Transverse colon (tissue), 4 donors: ENCODE results near the gene QSOX2. TPM values are rescaled to one million over a fixed set of nuclear protein-coding genes. Genes with fewer than 3 reads are reported as not detected.

Source experiments
- DNase-seq: peaks from one replicate; pipeline ENCODE4 v3.0.0-alpha.2; 2019
- H3K27ac ChIP-seq, 4 donors: fragments of 200-600 bp; sonication (generic); 2 replicates each; pipeline ENCODE4 v1.5.1; 2016 to 2018; ENCODE audit warnings: inconsistent platforms in 4 of 4
- H3K27me3 ChIP-seq: fragments of 200-600 bp; sonication (generic); 2 replicates; pipeline ENCODE4 v1.5.1; 2017; ENCODE audit warnings: inconsistent platforms
- H3K36me3 ChIP-seq, 4 donors: fragments of 200-600 bp; sonication (generic); 2 replicates each; pipeline ENCODE4 v1.5.1; 2017 to 2019; ENCODE audit warnings: inconsistent platforms in 4 of 4
- H3K4me1 ChIP-seq, 4 donors: fragments of 200-600 bp; sonication (generic); 2 replicates each; pipeline ENCODE4 v1.5.1; 2017 to 2020; ENCODE audit warnings: inconsistent platforms in 4 of 4
- H3K4me3 ChIP-seq, 4 donors: fragments of 200-600 bp; sonication (generic); 1 replicate in 1 of 4; 2 replicates in 3 of 4; pipeline versions ENCODE4 v1.5.1 to v1.6.1; 2017 to 2019; ENCODE audit warnings: inconsistent platforms in 4 of 4
- H3K9me3 ChIP-seq, 2 donors: fragments of 200-600 bp; sonication (generic); 2 replicates each; pipeline ENCODE4 v1.5.1; 2017 to 2019; ENCODE audit warnings: inconsistent platforms in 2 of 2
- EP300 ChIP-seq: sonication (generic); formaldehyde crosslinking; IDR thresholded peaks from one replicate; pipeline ENCODE4 v1.6.1; 2017; ENCODE audit warnings: antibody characterized with exemption, low read depth
- POLR2A ChIP-seq: fragments of 450-650 bp; IDR thresholded peaks from one replicate; pipeline ENCODE4 v1.6.1; 2016; ENCODE audit warnings: antibody characterized with exemption, mild to moderate bottlenecking, moderate library complexity
- POLR2AphosphoS5 ChIP-seq, 3 donors: sonication (generic); formaldehyde crosslinking; IDR thresholded peaks; one replicate each; pipeline ENCODE4 v1.6.1; 2016; ENCODE audit warnings: antibody characterized with exemption in 3 of 3
- WGBS, 2 donors: methylation state at CpG; one replicate each; pipeline ENCODE4 v1.1.5; 2018; ENCODE audit warnings: low coverage in 1 of 2; 5-methylcytosine and 5-hydroxymethylcytosine counted together
- in situ Hi-C, 4 donors: fragments of 200-750 bp; cut with MboI; loops; one replicate each; pipeline versions ENCODE4 v1.15.0 to v1.15.1; 2017; ENCODE audit warnings: low sequenced_read_pairs in 3 of 4, low pct_ligation_motif_present in 1 of 4, low pct_unique_long_range_greater_than_20kb in 1 of 4
- intact Hi-C: fragments of 100-400 bp; cut with DNase I; formaldehyde crosslinking; loops from one replicate; pipeline ENCODE4 v1.15.1; 2023; ENCODE audit warnings: low total_unique reads
- total RNA-seq, 4 donors: library from RNA; depleted of rRNA; stranded (reverse); fragments of >200 nt; gene quantifications; one replicate each; pipeline ENCODE4 v1.1.0, GENCODE V29; 2016
- TF ChIP-seq, protein P1 (sequence below), 5 experiments: fragments of 200-600 bp in 3 of 5; fragments of 450-650 bp in 2 of 5; sonication (generic) in 3 of 5; IDR thresholded peaks; 1 replicate in 2 of 5; 2 replicates in 3 of 5; pipeline ENCODE4 v1.5.1; 2016 to 2017; ENCODE audit warnings: antibody characterized with exemption in 5 of 5, inconsistent platforms in 3 of 5, mild to moderate bottlenecking in 2 of 5, moderate library complexity in 1 of 5

The QSOX2 gene
- total RNA-seq, 4 donors from 2014 or later: 3.7 to 18.1 (median 4.8) TPM

DNA sequence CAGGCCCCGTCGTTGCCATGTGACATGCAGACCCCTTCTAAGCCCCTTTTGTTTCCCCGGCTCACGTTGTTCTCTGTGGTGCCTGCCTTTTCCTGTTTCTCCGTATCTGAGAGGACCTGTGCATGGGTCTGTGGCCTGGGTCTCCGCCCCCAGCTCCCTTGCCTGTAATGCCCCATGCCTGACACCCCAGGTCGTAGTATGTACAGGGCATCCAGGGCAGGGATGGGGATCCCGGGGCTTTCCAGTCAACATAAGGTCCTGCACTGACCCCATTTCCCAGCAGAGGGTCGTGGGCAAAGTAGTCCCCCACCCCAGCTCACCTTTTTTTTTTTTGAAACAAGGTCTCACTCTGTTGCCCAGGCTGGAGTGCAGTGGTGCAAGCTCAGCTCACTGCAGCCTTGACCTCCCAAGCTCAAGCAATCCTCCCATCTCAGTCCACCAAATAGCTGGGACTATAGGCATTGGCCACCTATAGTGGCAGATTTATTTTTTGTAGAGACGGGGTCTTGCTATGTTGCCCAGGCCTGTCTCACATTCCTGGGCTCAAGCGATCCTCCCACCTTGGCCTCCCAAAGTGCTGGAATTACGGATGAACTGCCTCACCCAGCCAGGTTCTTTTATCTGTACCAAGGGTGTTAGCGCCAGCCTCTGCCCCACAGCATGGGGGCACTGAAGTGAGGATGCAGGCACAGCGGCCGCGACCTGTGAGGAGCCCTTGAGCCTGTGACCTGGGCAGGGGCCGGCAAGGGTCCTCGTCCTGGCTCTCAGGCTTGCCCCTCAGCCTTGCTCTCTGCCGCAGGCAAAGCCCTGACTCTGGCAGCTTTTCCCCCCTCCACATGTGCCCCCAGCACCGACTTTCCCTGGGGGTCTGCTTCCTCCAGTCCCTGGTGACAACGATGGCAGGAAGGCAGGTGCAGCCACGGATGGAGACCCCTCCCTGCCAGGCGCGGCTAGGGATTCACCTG lies 19.1 kb upstream of the QSOX2 start:
- H3K4me1 ChIP-seq: peaks cover 5 to 13% (median 8%) of the 10 kb centered on the region in 4 donors
- intact Hi-C loops: no loop called here

DNA sequence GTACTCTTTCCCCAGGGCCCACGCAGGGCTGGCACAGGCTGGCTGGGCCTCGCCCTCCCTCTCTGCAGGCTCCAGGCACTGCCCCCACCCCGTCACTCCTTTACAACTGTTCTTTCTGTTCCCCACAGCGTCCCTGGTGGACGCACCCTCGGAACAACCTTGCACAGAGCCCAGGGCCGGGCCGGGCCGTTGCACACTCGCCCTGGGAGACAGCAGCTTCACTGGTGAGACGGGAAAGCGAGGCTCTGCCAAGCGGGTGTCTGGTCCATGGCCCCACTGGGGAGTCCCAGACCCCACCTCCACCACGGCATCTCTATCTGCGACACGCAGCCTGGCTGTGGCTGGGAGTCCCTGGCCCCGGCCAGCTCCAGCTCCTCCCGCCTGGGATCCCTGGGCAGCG lies 18.4 kb upstream of the QSOX2 start:
- Histone ChIP-seq H3K4me1 (peaks cover 5 to 13% (median 8%) of the 10 kb centered on the region in 4 donors), H3K9me3 (no peaks in the 10 kb centered on the region), H3K36me3 (no peaks in the 10 kb centered on the region), H3K27me3 (peaks cover 11% of the 10 kb centered on the region), H3K27ac (no peak overlapping the region), H3K4me3 (no peak overlapping the region)
- DNase-seq: no peak
- in situ Hi-C loops (no loop called here), intact Hi-C loops (no loop called here)
- TF ChIP-seq, protein P1, sequence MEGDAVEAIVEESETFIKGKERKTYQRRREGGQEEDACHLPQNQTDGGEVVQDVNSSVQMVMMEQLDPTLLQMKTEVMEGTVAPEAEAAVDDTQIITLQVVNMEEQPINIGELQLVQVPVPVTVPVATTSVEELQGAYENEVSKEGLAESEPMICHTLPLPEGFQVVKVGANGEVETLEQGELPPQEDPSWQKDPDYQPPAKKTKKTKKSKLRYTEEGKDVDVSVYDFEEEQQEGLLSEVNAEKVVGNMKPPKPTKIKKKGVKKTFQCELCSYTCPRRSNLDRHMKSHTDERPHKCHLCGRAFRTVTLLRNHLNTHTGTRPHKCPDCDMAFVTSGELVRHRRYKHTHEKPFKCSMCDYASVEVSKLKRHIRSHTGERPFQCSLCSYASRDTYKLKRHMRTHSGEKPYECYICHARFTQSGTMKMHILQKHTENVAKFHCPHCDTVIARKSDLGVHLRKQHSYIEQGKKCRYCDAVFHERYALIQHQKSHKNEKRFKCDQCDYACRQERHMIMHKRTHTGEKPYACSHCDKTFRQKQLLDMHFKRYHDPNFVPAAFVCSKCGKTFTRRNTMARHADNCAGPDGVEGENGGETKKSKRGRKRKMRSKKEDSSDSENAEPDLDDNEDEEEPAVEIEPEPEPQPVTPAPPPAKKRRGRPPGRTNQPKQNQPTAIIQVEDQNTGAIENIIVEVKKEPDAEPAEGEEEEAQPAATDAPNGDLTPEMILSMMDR (IDR thresholded peaks at IDR 0.05): peak in 2 of 5 experiments; percentile 10 to 33
- TF ChIP-seq POLR2AphosphoS5 (IDR thresholded peaks at IDR 0.05) (no peak), EP300 (no peak)
- WGBS, 2 donors: 48% methylated on average over 19 of the region's 19 CpGs; no CpG with 5 or more reads in 1 of the 2 donors

More for the DNA sequence above, 19.1 kb upstream of the QSOX2 start:
- no peaks in the 10 kb centered on the region for H3K36me3 ChIP-seq
- H3K27me3 ChIP-seq: peaks cover 12% of the 10 kb centered on the region
- in situ Hi-C loops: no loop called here
- TF ChIP-seq POLR2AphosphoS5 (IDR thresholded peaks at IDR 0.05): no peak
- no peak for TF ChIP-seq POLR2A
- TF ChIP-seq, protein P1 (IDR thresholded peaks at IDR 0.05): no peak
- no peak for TF ChIP-seq EP300
- DNase-seq: no peak
- H3K27ac ChIP-seq: no peak overlapping the region
- no peak overlapping the region for H3K4me3 ChIP-seq
- 71 to 78% methylated on average over 3 to 18 of the region's 24 CpGs for WGBS, 2 donors
- no peaks in the 10 kb centered on the region for H3K9me3 ChIP-seq

DNA sequence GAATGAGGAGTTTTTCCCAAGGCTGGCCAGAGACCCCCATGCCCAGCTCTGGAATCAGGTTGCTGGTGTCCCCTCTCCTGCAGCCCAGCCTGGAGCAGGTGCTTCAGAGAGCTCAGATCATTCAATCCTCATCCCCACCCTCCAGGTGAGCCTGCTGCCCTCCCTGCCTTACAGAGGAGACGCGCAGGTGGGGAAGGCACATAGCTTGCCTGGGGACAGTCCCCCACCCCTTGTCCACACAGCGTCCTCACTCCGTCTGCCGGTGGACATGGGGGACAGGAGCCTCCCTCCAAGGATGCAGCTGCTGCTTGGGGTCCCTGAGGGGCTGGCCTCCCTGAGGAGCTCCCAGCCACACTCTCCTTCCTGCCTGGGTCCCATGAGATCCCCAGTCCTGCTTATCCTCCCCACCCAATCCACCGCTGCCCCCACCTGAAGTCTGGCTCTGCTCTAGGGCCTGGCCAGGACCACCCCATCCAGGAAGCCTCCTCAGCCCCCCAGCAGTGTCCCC lies 17.1 kb upstream of the QSOX2 start:
- in situ Hi-C loops (no loop called here), intact Hi-C loops (no loop called here)
- H3K36me3 ChIP-seq: no peaks in the 10 kb centered on the region
- DNase-seq: no peak
- no peak for TF ChIP-seq POLR2A
- TF ChIP-seq EP300: no peak
- no peak for TF ChIP-seq POLR2AphosphoS5 (IDR thresholded peaks at IDR 0.05)
- TF ChIP-seq, protein P1 (IDR thresholded peaks at IDR 0.05): no peak
- no peak overlapping the region for H3K4me3 ChIP-seq
- H3K9me3 ChIP-seq: no peaks in the 10 kb centered on the region
- H3K4me1 ChIP-seq: peaks cover 3 to 10% (median 5%) of the 10 kb centered on the region in 4 donors
- H3K27me3 ChIP-seq: peaks cover 4% of the 10 kb centered on the region
- no peak overlapping the region for H3K27ac ChIP-seq
- WGBS, 2 donors: 88 to 100% methylated on average over 1 to 6 of the region's 6 CpGs

DNA sequence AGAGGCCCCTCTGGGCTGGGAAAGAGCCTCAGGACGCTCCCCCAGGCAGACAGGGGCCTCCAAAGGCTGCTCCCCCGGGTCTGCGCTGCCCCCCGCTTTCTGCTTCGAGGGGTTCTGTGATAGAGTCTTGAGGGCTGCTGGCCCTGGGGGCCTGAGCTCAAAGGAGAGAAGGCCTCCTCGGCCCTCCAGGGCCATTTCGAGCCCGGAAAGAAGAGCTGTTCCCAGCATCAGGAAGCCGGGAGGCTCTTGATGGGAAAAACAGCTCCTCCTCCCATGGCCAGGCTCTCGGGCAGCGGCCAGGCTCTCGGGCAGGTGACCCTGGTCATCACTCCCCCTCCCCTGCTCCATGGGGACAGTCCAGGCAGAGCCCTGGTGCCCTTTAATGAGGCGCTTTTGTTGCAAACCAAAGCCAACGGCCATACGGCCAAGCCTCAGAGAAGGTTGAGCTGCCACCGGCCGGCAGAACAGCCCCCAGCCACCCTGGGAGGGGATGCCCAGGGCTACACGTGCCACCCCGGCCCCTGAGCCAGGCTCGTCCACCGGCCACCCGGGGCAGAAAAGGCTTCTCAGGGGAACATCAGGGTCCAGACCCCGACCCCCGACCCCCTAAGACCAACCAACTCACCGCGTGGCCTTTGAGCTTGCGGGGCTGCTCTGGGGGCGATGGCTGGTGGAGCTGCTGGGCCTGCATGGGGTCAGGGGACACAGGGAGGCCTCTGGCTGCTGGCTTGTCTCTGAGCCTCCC lies 16.2 kb upstream of the QSOX2 start:
- 84% methylated on average over 27 of the region's 28 CpGs; no CpG with 5 or more reads in 1 of the 2 donors for WGBS, 2 donors
- in situ Hi-C loops: no loop called here

More for the DNA sequence above, 16.2 kb upstream of the QSOX2 start:
- Histone ChIP-seq H3K27ac (no peak overlapping the region), H3K4me1 (peaks cover 0 to 1% (median 0%) of the 10 kb centered on the region in 4 donors), H3K27me3 (peaks cover 4% of the 10 kb centered on the region), H3K4me3 (no peak overlapping the region), H3K9me3 (no peaks in the 10 kb centered on the region), H3K36me3 (no peaks in the 10 kb centered on the region)
- no peak for DNase-seq
- intact Hi-C loops: no loop called here
- TF ChIP-seq, protein P1 (IDR thresholded peaks at IDR 0.05): no peak
- TF ChIP-seq POLR2A (no peak), EP300 (no peak), POLR2AphosphoS5 (IDR thresholded peaks at IDR 0.05) (no peak)
